IPS DF 4.7 (cell line): ENCODE data around the gene SNX22.

Experiments
- DNase-seq: peaks from one replicate; pipeline ENCODE4 v3.0.0-alpha.2; 2013; ENCODE audit warnings: low spot score; ENCODE audit errors: extremely low read depth

Gene SNX22

GRCh38 chr15:64156652-64157331 is 5.3 kb downstream of the SNX22 start:
- no peak for DNase-seq

GRCh38 chr15:64157599-64158125 is 6.1 kb downstream of the SNX22 start:
- DNase-seq: no peak

- DNase-seq: no peak
These were observed 7.0 kb downstream of the SNX22 start for GRCh38 chr15:64158363-64159134.

- DNase-seq: no peak
These were observed 10.4 kb downstream of the SNX22 start for GRCh38 chr15:64161688-64162477.

- no peak for DNase-seq
These were observed 10.9 kb downstream of the SNX22 start for GRCh38 chr15:64162478-64162868.

GRCh38 chr15:64162869-64163658 is 11.5 kb downstream of the SNX22 start, which contains the start of gene PPIB:
Gene PPIB, minus strand, starts transcription at chr15:64163022. Its CDS starts 36 bp downstream, at chr15:64162986.
- no peak for DNase-seq

GRCh38 chr15:64163659-64164362 is 12.3 kb downstream of the SNX22 start:
- no peak for DNase-seq

- DNase-seq: no peak
These were observed 12.9 kb downstream of the SNX22 start for GRCh38 chr15:64164436-64164835.

- DNase-seq: no peak
These were observed 14.8 kb downstream of the SNX22 start for GRCh38 chr15:64166102-64166890.

GRCh38 chr15:64180235-64180824 is 28.8 kb downstream of the SNX22 start:
- no peak for DNase-seq

GRCh38 chr15:64182859-64183370 is 31.4 kb downstream of the SNX22 start:
- no peak for DNase-seq

GRCh38 chr15:64185146-64185911 is 33.8 kb downstream of the SNX22 start:
- no peak for DNase-seq

- no peak for DNase-seq
These were observed 36.1 kb downstream of the SNX22 start for GRCh38 chr15:64187396-64188191.

GRCh38 chr15:64191971-64192830 is 40.7 kb downstream of the SNX22 start:
- no peak for DNase-seq

GRCh38 chr15:64193971-64194370 is 42.4 kb downstream of the SNX22 start:
- no peak for DNase-seq

- no peak for DNase-seq
These were observed 45.9 kb downstream of the SNX22 start for GRCh38 chr15:64197425-64197824.
